GM13977 (cell line): ENCODE data around the gene COL13A1.

ENCODE experiments used
- DNase-seq: peaks from one replicate; pipeline ENCODE4 v3.0.0; 2012; ENCODE audit warnings: low spot score
- in situ Hi-C: fragments of 300-500 bp; cut with MboI; formaldehyde crosslinking; loops from one replicate; pipeline ENCODE4 v1.12.0; 2022; ENCODE audit warnings: low sequenced_read_pairs, low pct_unique_long_range_greater_than_20kb, mixed read lengths, inconsistent platforms; ENCODE audit not compliant: unreplicated experiment
- TF ChIP-seq, protein P1 (sequence below): IDR thresholded peaks from 2 replicates; pipeline ENCODE4 v1.5.1; 2012; ENCODE audit warnings: mild to moderate bottlenecking, control low read depth; ENCODE audit not compliant: insufficient read depth; ENCODE audit errors: extremely low read depth, missing control alignments

COL13A1 gene

DNA sequence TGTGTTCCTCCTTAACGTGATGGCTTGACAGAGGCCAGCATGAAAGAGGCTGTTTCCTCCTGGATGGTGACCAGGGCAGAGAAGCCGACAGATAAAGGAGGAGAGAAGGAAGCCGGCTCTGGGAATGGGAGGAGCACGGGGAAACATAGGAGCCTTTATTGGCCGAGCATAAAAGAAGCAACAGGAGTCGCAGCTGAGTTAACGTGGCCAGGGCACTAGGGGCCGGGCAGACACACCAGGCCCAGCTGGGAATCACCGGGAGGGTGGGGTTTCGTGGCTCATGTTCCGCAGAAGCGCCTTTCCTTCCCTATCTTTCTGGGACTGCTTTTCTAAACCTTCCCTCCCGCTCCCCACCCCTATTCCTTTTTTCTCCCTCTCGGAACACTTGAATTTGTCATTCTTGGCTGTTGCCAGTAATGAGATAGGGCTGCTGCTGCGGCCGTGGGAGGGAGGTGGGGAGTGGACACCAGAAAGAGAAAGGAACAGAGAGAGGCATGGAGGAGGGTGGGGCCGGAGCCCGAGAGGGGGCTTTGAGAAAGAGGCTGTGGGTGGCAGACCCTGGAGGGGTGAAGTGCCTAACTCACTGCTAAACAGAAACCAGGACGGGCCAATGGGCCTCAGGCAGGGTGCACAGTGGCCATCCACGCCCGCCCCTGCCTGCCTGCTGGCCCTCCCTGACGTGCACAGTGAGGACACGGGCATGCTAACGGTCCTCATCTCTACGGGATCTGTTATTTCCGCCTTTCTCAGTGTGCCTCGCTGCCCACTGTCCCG lies 65.2 kb downstream of the COL13A1 start:
- no peak for DNase-seq
- in situ Hi-C loops, result no loop called here
- TF ChIP-seq, protein P1, sequence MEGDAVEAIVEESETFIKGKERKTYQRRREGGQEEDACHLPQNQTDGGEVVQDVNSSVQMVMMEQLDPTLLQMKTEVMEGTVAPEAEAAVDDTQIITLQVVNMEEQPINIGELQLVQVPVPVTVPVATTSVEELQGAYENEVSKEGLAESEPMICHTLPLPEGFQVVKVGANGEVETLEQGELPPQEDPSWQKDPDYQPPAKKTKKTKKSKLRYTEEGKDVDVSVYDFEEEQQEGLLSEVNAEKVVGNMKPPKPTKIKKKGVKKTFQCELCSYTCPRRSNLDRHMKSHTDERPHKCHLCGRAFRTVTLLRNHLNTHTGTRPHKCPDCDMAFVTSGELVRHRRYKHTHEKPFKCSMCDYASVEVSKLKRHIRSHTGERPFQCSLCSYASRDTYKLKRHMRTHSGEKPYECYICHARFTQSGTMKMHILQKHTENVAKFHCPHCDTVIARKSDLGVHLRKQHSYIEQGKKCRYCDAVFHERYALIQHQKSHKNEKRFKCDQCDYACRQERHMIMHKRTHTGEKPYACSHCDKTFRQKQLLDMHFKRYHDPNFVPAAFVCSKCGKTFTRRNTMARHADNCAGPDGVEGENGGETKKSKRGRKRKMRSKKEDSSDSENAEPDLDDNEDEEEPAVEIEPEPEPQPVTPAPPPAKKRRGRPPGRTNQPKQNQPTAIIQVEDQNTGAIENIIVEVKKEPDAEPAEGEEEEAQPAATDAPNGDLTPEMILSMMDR, result no peak

DNA sequence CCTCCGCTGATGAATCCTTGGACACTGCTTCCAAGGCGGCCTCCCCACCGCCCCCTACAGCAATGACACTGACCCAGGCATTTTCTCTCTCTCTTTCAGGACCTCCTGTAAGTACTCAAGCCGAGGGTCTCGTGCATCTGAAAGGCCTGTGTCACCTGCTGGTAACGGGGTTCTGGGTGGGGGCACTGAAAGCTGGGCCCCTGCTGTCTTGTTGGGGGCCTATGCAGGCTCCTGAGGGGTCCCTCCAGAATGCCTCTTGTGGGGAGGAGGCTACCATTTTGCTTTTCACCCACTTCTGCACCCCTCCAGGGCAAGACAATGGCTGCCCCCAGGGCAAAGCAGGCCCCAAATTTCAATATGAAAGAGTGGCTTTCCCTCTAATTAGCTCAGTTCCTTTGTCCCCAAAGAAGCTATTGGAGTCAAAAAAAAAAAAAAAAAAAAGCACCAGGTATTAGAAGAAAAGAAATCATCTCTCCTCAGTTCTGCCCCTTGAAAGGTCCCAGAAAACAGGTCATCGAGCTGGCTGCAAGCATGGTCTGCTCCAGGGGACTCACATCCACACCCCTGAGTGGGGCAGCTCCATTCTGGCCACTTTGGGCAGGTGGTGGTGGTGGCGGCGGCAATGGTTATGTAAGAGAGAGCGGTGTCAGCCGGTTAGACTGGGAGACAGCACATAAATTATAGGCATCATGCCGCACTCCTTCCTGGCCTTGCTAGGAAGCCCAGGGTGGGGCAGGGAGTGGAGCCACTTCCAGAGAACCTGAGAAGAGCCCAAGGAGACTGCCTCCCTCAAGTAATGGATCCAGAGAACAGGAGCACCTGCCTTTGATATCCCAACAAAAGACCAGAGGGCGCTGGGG lies 66.2 kb downstream of the COL13A1 start:
- in situ Hi-C loops, result no loop called here

DNA sequence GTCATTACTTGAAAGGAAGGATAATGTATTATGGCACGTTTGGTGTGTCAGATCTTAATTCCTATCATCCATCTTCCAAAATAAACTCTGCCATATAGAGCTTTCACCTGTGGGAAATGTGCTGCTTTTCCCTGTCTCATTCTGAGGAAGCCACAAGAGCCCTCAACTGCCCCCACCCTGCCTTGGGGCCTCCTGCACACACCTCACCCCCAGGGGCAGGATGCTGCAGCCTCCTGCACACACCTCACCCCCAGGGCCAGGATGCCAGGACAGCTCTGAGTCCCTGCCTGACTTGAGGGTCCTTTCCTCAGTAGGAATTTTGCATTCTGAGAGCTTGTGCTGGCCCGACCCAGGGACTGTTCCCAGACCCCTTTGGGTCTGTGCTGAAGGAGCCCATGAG lies 67.1 kb downstream of the COL13A1 start:
- in situ Hi-C loops, result no loop called here
- no peak for DNase-seq
- TF ChIP-seq, protein P1, result no peak

More for the DNA sequence above, 66.2 kb downstream of the COL13A1 start:
- DNase-seq, result no peak
- TF ChIP-seq, protein P1, result no peak

DNA sequence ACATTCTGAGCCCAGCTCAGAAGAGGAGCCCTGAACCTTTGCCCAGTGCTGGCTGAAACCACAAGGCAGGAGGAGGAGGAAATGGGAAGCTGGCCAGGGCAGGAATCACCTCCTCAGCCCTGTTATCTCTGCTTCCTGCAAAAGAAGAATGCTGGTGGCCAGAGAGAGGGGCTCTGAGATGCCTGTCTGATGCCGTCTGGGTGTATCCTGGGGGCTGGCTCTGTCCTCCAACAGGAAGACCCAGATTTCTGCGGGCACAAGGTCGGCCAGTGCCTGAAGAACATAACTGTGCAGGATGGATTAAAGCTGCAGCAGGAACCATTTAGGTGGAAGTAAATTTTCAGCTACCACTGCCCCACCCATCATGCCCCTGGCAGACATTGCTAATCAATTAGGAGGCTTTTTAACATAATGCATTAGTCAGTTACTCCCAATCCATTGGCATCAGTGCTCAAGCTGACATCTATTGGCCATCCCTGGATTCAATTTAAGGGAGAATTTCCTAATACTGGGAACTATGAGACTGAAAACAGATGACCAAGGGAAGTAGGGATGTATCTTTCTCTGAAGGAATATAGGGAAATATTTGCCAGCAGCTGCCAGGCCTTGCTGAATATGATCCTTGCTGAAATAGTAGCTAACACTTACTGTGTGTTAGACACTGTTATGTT lies 67.7 kb downstream of the COL13A1 start:
- no peak for DNase-seq
- TF ChIP-seq, protein P1, result no peak
- in situ Hi-C loops, result no loop called here

DNA sequence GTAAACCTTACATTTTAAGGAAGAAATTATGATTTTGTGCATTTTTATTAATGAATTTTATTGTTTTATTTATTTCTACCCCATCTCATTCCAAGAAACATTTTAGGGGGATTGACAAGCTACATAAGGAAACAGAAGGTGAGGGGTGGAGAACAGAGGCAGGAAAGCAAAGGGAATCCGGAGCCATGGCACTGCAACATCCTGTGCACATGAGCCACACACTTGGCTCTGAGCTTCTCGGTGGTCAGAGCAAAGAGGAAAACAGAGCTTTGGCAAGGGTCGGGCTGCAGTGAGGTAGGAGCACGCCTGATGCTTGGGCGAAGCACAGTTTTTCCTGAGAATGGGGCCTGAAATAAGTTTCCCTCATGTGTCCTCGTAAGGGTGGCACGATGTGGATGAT lies 68.9 kb downstream of the COL13A1 start:
- in situ Hi-C loops, result no loop called here
- DNase-seq, result no peak
- TF ChIP-seq, protein P1, result no peak

DNA sequence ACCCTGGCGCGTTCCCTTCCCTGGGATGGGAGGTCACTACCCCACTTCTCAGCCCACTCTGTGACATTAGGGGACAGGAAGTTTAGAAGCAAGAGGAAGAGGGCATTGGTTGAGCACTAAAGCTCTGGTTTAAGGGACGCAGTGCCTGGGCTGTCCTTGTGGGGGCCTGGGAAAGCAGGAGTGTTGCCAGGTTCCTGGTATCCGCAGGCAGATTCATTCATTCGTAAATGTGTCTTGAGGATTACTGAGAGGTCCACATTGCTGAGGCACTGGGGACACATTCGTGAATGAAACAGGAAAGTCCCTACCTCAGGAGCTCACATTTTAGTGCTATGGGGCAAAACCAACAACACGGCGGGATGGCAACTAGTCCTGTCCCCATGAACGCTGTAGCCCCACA lies 69.4 kb downstream of the COL13A1 start:
- TF ChIP-seq, protein P1, result no peak
- in situ Hi-C loops, result no loop called here
- no peak for DNase-seq
